Transverse colon (tissue), 4 donors: ENCODE results near the gene FSTL1.

ENCODE experiments used
- POLR2A ChIP-seq: fragments of 450-650 bp; IDR thresholded peaks from one replicate; pipeline ENCODE4 v1.6.1; 2016; ENCODE audit warnings: antibody characterized with exemption, mild to moderate bottlenecking, moderate library complexity
- POLR2AphosphoS5 ChIP-seq, 3 donors: sonication (generic); formaldehyde crosslinking; IDR thresholded peaks; one replicate each; pipeline ENCODE4 v1.6.1; 2016; ENCODE audit warnings: antibody characterized with exemption in 3 of 3
- TF ChIP-seq, protein P1 (sequence below), 5 experiments: fragments of 200-600 bp in 3 of 5; fragments of 450-650 bp in 2 of 5; sonication (generic) in 3 of 5; IDR thresholded peaks; 1 replicate in 2 of 5; 2 replicates in 3 of 5; pipeline ENCODE4 v1.5.1; 2016 to 2017; ENCODE audit warnings: antibody characterized with exemption in 5 of 5, inconsistent platforms in 3 of 5, mild to moderate bottlenecking in 2 of 5, moderate library complexity in 1 of 5

DNA sequence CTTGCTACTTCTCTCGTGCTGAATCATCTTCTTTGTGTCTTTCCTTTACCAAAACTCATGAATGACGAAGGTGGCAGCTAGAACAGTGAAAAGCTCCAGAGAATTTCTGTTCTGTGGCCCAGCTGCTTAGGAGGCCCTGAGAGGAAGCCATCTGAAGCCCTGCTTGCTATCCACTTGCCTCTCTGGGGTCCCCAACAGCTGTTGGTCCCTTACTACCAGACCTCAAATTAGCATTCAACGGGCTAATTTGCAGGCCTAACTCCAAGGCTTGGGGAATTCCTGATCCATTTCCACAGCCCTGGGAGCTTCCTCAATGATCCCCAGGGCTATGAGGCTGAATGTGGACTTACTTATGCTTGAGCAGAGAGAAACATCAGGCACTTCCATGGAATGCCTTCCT is 37.5 kb upstream of the FSTL1 start:
- TF ChIP-seq, protein P1, sequence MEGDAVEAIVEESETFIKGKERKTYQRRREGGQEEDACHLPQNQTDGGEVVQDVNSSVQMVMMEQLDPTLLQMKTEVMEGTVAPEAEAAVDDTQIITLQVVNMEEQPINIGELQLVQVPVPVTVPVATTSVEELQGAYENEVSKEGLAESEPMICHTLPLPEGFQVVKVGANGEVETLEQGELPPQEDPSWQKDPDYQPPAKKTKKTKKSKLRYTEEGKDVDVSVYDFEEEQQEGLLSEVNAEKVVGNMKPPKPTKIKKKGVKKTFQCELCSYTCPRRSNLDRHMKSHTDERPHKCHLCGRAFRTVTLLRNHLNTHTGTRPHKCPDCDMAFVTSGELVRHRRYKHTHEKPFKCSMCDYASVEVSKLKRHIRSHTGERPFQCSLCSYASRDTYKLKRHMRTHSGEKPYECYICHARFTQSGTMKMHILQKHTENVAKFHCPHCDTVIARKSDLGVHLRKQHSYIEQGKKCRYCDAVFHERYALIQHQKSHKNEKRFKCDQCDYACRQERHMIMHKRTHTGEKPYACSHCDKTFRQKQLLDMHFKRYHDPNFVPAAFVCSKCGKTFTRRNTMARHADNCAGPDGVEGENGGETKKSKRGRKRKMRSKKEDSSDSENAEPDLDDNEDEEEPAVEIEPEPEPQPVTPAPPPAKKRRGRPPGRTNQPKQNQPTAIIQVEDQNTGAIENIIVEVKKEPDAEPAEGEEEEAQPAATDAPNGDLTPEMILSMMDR (IDR thresholded peaks at IDR 0.05), result no peak
- TF ChIP-seq POLR2A, result no peak
- no peak for TF ChIP-seq POLR2AphosphoS5 (IDR thresholded peaks at IDR 0.05)
